HTERT RPE-1 (cell line): Measurements from ENCODE around the gene CCDC88B.

Source experiments
- in situ Hi-C: fragments of 300-500 bp; cut with MboI; formaldehyde crosslinking; loops from 4 replicates; pipeline ENCODE4 v1.14.3; 2020; ENCODE audit warnings: low sequenced_read_pairs

CCDC88B gene

DNA sequence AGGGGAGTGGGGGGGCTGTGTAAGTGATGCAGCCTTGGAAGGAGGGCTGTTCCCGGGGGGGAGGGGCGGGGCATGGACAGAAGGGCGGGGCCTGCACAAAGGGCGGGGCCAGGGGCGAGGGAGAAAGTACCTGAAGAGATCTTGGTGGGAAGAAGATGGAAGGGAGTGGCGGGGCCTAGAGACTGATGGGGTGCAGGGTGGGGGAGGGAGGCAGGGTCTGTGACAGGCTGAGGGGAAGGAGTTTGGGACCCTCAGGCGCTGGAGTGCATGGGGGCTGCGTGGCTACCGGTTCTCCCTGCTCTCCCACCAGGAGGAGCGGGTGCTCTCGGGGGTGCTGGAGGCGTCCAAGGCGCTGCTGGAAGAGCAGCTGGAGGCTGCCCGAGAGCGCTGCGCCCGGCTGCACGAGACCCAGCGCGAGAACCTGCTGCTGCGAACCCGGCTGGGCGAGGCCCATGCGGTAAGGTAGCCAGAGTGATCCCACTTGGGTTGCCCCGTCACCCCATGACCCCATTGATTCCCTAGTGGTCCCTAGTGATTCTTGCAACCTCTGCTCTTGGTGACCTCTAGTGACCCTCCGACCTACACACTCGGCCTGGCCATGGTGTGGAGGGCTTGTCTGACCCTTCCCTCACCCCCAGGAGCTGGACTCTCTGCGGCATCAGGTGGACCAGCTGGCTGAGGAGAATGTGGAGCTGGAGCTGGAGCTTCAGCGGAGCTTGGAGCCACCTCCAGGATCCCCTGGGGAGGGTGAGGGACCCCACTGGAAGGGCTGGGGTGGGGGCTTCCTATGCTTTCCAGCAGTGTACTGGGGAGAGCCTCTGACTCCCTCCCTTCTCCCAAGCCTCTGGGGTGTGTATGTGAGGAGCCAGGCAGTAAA, 3.1 kb downstream of the CCDC88B start:
- in situ Hi-C loops, result no loop called here

DNA sequence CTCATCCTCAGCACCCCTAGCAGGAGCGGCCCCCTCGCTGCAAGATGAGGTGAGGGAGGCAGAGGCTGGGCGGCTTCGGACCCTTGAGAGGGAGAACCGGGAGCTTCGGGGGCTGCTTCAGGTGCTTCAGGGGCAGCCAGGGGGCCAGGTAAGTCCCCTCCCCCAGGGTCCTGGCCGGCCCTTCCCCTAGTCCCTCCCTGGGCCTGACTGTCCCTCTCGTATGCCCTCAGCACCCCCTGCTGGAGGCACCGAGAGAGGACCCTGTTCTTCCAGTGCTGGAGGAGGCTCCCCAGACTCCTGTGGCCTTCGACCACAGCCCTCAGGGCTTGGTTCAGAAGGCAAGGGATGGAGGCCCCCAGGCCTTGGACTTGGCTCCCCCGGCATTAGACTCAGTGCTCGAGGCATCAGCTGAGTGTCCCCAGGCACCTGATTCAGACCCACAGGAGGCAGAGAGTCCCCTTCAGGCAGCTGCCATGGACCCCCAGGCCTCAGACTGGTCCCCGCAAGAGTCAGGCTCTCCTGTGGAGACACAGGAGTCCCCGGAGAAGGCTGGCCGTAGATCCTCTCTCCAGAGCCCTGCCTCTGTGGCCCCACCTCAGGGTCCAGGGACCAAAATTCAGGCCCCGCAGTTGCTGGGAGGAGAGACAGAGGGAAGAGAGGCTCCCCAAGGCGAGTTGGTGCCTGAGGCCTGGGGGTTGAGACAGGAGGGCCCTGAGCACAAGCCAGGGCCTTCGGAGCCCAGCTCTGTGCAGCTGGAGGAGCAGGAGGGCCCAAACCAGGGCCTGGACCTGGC, 4.0 kb downstream of the CCDC88B start:
- in situ Hi-C loops, result no loop called here

DNA sequence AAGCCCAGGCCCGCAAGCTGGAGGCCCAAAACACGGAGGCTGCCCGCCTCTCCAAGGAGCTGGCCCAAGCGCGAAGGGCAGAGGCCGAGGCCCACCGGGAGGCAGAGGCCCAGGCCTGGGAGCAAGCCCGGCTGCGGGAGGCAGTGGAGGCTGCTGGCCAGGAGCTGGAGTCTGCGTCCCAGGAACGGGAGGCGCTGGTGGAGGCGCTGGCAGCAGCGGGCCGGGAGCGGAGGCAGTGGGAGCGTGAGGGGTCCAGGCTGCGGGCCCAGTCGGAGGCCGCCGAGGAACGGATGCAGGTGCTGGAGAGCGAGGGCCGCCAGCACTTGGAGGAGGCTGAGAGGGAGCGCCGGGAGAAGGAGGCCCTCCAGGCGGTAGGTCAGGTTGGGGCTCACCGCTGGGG, 4.8 kb downstream of the CCDC88B start:
- in situ Hi-C loops, result no loop called here

DNA sequence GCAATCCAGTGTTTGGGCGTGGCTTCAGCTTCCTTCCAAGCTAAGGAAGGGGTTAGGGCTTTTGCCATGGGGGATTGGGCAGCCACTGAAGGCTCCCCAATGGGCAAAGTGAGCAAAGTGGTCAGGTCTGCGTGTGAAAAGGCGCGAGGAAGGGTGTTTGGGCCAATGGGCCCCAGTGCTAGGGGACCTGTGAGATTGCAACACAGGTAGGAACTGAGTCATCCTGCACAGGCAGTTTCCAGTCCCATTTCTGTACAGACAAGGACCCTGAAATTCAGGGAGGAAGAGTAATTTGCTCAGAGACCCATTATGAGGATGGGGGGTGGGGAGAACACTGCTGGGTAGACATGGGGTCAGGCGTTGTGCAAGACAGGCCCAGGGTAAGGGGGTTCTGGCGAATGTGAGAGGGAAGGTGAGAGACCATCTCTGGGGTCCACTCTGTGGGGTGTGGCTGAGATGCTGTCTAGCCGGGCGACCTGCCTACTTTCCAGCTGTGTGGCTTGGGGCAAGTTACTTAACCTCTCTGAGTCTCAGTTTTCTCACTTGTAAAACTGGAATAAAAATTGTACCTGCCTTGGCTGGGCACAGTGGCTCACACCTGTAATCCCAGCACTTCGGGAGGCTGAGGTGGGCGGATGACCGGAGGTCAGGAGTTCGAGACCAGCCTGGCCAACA, 7.3 kb downstream of the CCDC88B start:
- in situ Hi-C loops, result no loop called here

DNA sequence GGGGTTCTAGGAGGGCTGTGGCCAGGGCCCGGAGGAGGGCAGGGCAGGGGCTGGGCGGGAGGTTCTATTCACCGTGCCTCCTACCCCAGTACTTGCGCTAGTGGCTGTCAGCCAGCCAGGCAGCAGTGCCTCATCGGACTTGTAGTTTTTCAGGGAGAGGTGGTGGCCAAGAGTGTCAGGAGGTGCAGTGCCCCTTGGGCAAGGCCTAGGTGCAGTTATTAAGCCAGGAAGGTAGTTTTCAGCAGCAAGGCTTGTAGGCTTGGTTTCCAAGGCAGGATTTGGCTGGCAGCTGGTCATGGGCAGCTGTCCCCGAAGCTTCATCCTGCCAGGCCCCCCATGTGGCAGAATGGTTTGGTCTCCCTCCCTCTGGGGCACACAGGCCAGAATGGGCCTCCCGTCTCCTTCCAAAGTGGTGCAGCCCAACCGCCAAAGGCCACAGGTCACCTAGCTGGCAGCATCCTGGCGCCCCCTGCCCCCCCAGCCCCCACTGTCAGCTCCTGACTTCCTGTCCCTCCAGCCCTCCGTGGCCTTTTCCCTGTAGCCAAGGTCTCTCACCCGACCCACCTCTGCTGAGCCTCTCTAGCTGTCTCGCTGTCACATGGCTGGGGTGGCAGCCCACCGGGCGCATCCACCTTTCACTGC, 8.5 kb downstream of the CCDC88B start:
- in situ Hi-C loops, result no loop called here

DNA sequence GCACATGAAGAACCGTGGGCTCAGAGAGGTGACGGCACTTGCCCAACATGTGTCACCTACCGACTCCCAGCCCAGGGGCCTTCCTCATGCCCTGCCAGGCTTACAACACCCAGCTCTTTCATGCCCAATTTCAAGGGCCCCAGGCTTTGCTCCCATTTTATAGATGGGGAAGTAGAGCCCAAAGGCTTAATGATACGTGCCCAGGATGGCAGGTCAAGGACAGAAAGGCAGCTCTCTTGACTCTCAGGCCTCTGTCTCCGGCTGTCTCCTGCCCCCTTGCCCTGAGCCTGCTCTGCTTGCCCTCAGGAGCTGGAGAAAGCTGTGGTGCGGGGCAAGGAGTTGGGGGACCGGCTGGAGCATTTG, 9.0 kb downstream of the CCDC88B start:
- in situ Hi-C loops, result no loop called here

DNA sequence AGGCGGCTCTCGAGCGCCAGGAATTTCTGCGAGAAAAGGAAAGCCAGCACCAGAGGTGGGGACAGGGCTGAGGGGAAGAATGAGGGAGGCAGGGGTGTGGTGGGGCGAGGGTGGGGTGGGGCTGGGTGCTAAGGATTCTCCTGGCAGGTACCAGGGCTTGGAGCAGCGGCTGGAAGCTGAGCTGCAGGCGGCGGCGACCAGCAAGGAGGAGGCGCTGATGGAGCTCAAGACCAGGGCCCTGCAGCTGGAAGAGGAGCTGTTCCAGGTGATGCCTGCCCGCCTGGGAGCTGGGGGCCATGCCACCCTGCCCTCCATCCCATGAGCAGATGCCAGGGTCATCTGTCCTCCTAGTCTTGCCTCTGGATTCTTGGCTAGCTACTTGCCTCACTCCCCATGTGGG, 9.4 kb downstream of the CCDC88B start:
- in situ Hi-C loops, result no loop called here

DNA sequence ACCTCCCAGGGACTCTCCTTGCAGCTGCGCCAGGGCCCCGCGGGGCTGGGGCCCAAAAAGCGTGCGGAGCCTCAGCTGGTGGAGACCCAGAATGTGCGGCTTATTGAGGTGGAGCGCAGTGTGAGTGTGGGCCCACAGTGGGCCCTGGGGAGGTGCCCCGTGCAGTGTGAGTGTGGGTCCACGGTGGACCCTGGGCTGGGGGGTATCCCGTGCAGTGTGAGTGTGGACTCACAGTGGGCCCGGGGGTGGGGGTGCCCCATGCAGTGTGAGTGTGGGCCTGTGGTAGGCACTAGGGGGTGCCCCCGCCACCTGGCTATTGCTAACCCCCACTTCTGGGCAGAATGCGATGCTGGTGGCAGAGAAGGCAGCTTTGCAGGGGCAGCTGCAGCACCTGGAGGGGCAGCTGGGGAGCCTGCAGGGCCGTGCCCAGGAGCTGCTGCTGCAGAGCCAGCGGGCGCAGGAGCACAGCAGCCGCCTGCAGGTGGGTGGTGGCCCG, 11.2 kb downstream of the CCDC88B start:
- in situ Hi-C loops, result no loop called here

DNA sequence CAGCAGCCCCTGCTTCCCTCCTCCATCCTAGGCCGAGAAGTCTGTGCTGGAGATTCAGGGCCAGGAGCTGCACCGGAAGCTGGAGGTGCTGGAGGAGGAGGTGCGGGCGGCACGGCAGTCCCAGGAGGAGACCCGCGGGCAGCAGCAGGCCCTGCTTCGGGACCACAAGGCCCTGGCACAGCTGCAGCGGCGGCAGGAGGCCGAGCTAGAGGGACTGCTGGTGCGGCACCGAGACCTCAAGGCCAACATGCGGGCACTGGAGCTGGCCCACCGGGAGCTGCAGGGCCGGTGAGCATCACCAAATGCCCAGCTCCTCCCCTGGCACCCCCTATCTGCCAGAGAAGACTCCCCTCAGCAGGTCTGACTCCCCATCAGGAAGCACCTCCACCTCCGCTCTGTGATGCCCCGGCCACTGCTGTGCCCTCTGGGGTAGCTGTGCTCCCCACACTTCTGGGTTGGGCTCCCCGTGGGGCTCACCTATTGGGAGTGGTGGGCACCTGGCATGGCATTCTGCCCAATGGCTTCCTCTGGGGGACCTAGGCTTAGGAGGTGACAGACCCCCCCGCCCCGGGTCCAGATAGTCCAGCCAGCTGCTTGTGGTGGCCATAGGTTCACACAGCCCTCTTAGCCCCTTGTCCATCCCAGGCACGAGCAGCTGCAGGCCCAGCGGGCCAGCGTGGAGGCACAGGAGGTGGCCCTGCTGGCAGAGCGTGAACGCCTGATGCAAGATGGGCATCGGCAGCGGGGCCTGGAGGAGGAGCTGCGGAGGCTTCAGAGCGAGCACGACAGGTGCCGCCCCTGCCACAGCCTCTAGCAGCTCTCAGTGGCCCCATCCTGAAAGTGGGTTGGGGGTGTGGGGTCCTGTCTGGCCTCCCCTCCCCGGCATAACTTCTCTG, 12.3 kb downstream of the CCDC88B start:
- in situ Hi-C loops, result no loop called here

DNA sequence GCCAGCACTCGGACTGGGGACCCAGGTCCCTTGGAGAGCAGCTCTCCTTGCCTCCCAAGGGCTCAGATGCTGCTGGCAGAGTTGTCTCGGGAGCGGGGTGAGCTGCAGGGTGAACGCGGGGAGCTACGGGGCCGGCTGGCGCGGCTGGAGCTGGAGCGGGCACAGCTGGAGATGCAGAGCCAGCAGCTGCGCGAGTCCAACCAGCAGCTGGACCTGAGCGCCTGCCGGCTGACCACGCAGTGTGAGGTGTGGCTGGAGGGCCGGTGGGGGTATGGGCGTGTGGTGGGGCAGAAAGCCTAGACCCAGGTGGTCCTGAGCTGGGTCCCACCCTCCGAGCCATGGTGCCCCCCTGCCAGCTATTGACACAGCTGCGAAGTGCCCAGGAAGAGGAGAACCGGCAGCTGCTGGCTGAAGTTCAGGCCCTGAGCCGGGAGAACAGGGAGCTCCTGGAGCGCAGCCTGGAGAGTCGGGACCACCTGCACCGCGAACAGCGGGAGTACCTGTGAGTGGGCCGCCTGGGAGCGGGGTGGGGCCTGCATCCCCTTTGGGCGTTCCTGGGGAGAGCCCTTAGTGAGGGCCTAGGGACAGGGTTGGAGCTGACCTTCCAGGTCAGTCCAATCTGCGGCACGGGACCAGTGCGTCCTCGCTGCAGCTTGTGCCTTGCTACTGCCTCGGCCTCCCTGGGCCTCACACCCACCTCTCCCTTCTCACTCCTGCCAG, 13.2 kb downstream of the CCDC88B start:
- in situ Hi-C loops, result no loop called here

DNA sequence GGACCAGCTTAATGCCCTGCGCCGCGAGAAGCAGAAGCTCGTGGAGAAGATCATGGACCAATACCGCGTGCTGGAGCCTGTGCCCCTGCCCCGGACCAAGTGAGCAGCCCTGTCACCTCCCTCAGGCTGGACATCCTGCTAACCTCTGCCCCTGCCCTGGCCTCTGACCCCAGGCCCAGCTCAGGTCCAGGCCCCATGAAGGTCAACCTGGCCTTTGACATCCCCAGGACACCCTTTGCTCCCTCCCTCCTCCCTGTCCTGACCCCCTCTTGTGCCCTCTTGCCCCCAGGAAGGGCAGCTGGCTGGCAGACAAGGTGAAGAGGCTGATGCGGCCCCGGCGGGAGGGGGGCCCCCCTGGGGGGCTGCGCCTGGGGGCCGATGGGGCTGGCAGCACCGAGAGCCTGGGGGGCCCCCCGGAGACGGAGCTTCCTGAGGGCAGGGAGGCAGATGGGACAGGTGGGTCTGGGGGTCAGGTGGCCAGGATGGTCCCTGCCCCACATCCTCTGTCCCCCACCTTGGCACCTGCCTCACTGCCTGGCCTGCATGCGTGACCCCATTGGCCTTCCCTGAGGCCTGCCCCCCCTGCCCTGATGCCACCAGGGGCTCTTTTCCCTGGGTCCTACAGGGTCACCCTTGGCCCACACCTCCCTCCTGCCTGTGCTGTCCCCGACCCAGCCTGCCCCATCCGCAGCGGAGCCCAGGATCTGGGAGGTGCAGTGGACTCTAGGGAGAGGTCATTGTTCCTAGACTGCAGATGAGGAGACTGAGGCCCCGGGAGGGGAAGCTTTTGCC, 13.9 kb downstream of the CCDC88B start:
- in situ Hi-C loops, result no loop called here

DNA sequence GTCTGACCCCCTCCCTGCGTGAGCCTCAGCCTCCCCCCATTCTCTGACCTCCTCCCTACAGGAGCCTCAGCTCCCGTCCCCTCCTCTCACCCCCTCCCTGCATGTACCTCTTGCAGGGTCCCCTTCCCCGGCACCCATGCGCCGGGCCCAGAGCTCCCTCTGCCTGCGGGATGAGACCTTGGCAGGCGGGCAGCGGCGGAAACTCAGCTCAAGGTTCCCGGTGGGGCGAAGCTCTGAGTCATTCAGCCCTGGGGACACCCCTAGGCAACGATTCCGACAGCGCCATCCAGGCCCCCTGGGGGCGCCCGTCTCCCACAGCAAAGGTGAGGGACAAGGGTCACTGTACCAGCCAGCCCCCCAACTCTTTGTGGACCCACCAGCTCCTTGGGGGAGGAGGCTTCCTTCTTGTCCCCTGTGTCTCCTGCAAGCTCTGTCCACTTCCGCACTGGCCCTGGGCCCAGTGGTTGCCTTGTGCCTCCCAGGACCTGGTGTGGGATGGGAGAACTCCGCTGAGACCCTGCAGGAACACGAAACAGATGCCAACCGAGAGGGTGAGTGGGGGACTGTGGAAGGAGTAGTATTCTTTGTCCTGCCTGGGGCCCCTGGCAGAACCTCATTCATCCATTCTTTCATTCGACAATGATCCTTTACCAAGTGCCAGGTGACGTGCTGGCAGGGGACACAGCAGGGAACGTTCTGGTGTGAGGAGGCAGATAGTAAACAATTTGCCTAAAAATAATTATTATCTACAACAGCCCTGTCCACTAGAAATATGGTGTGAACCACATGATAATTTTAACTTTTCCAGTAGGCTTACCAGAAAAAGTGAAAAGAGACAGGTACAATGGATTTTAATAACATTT, 15.3 kb downstream of the CCDC88B start:
- in situ Hi-C loops, result no loop called here

DNA sequence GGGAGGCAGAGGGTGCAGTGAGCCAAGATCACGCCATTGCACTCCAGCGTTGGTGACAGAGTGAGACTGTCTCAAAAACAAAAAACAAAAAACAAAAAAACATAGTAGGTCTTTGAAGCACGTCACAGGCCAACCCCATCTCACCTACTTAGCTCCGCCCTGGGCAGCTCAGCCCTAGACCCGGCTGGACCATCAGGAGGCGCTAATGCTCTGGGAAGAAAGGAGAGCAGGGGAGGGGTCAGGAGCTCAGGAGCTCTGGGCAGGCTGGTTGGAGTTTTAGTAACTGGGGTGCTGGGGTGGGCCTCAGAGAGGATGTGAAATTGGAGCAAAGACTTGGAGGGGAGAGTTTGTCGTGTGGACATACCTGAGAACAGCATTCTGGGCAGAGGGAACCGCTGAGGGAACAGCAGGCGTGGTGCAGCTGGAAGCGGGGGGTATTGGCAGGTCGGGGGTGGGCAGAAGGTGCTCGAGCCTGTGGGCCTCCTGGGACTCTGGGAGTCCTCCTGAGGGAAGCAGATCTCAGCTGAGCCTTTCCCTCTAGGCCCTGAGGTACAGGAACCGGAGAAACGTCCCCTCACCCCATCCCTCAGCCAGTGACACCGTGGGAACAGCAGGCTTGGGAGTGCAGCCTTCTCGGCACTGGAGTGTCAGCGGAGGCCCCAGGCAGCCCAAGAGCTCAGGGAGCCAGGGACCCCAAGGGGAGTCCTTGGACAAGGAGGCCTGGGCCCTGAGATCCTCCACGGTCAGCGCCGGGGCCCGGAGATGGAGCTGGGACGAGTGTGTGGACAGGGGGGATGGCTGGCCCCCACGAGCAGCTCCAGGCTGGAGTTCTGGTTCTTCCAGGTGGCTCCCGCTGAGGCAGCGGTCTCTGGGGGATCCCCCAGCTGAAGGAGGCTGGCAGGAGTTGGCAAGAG, 16.8 kb downstream of the CCDC88B start:
- in situ Hi-C loops, result no loop called here

DNA sequence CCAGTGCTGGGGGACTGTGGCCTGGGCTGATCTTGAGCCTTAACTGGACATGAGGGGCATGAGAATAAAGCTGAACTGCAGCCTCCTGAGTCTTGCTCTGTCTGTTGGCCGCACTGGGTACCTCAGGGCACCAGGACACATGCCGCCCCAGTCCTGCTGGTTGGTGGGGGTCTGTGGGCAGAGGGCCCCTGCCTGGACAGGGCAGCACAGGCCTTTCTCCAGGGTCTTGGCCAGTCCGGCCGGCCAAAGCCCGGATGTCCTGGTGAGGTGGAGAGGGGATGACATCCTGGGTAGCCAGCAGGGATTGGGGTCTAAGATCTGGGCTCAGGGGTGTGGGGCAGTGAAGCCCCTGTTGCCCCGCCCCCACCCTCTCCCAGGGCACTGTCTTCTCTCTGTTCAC, 17.4 kb downstream of the CCDC88B start:
- in situ Hi-C loops, result no loop called here

DNA sequence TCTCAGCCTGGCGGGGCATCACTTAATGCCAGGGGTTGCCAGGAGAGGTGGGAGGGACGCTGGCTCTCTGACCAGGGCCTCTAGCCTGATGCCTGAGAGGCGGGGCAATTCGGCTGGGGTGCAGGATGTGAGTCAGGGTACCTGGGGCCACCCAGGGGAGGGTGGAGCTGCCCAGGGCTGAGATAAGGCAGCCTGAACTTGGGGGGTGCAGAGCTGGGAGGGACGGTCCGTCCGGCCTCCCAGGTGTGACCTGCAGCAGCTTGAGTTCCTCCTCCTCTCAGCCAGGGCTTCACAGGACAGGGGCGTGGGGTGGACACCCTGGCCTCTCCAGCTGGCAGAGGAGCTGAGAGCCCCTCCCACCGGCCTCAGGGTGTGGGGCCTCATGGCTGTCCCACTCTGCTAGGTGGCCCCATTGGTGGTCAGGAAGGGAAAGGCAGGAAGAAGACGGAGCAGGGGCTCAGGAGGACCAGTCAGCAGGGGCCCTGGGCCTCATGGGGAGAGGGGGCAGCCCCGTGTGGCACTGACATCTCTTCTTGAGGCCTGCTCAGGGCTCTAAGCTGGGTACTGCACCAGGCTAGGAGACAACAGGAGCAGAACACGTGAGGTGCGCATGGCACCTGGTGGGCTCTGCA, 18.0 kb downstream of the CCDC88B start:
- in situ Hi-C loops, result no loop called here

DNA sequence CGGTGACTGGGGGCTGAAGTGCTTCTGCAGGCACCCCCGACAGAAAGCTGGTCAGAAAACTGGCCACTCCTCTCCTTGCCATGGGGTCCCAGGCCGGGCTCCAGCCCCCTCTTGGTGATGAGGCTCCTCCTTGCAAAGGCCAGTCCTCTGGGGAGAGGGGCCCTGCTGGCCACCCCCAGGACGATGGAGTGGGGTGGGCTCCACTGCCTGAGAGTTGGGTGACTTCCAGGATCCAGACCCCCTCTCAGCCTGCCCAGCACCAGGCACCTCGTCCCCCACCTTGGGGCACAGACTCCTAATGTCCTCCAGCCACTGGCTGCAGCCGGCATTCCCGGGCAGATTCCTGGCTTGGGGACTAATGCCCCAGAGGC, 18.5 kb downstream of the CCDC88B start:
- in situ Hi-C loops, result no loop called here
